ENCODE data around the gene LAMTOR4. TPM values are rescaled to one million over a fixed set of nuclear protein-coding genes. Genes with fewer than 3 reads are reported as not detected.
"Not testable (repeated sequence)": the region's sequence is repeated elsewhere in the genome, so short reads cannot be mapped to it uniquely, and the experiment has no call there.

LAMTOR4 gene
- total RNA-seq, 1 donor from 2014 or later = 133 TPM

- Mint-ChIP-seq H3K27me3 (ENCODE audit: insufficient read depth) (peaks cover 36% of the 10 kb centered on the region), H3K9me3 (no peaks in the 10 kb centered on the region), H3K27ac (no peak overlapping the region), H3K4me1 (ENCODE audit: low read depth) (peaks cover 67% of the 10 kb centered on the region), H3K4me3 (peak overlapping the region; percentile 76), H3K36me3 (ENCODE audit: low read depth) (peaks cover 2% of the 10 kb centered on the region)
- intact Hi-C loops (cut with micrococcal nuclease) = no loop called here
- DNase-seq (ENCODE audit: low spot score) = no peak
Observed at GRCh38 chr7:100171087-100171681, 22.5 kb downstream of the LAMTOR4 start.

- Mint-ChIP-seq H3K4me1 (ENCODE audit: low read depth) (peaks cover 67% of the 10 kb centered on the region), H3K36me3 (ENCODE audit: low read depth) (peaks cover 2% of the 10 kb centered on the region), H3K27ac (no peak overlapping the region), H3K4me3 (peak overlapping the region; percentile 71), H3K9me3 (no peaks in the 10 kb centered on the region), H3K27me3 (ENCODE audit: insufficient read depth) (peaks cover 35% of the 10 kb centered on the region)
- intact Hi-C loops (cut with micrococcal nuclease) = no loop called here
- no peak for DNase-seq (ENCODE audit: low spot score)
Observed at GRCh38 chr7:100171840-100172239, 23.1 kb downstream of the LAMTOR4 start.

- H3K36me3 Mint-ChIP-seq (ENCODE audit: low read depth) = peaks cover 2% of the 10 kb centered on the region
- H3K27ac Mint-ChIP-seq = no peak overlapping the region
- H3K4me3 Mint-ChIP-seq = no peak overlapping the region
- intact Hi-C loops (cut with micrococcal nuclease) = no loop called here
- peaks cover 29% of the 10 kb centered on the region for H3K27me3 Mint-ChIP-seq (ENCODE audit: insufficient read depth)
- H3K9me3 Mint-ChIP-seq = no peaks in the 10 kb centered on the region
- peaks cover 47% of the 10 kb centered on the region for H3K4me1 Mint-ChIP-seq (ENCODE audit: low read depth)
- no peak for DNase-seq (ENCODE audit: low spot score)
Observed at GRCh38 chr7:100173806-100174495, 25.2 kb downstream of the LAMTOR4 start.

- peaks cover 40% of the 10 kb centered on the region for H3K4me1 Mint-ChIP-seq (ENCODE audit: low read depth)
- no peak overlapping the region for H3K4me3 Mint-ChIP-seq
- intact Hi-C loops (cut with micrococcal nuclease) = no loop called here
- no peaks in the 10 kb centered on the region for H3K9me3 Mint-ChIP-seq
- H3K36me3 Mint-ChIP-seq (ENCODE audit: low read depth) = peaks cover 2% of the 10 kb centered on the region
- no peak overlapping the region for H3K27ac Mint-ChIP-seq
- DNase-seq (ENCODE audit: low spot score) = no peak
- peaks cover 27% of the 10 kb centered on the region for H3K27me3 Mint-ChIP-seq (ENCODE audit: insufficient read depth)
Observed at GRCh38 chr7:100174582-100174981, 25.9 kb downstream of the LAMTOR4 start.

GRCh38 chr7:100175296-100175935, 26.7 kb downstream of the LAMTOR4 start:
- no peak overlapping the region for H3K27ac Mint-ChIP-seq
- peak overlapping the region; percentile 71 for H3K4me3 Mint-ChIP-seq
- peaks cover 25% of the 10 kb centered on the region for H3K27me3 Mint-ChIP-seq (ENCODE audit: insufficient read depth)
- intact Hi-C loops (cut with micrococcal nuclease) = no loop called here
- H3K9me3 Mint-ChIP-seq = no peaks in the 10 kb centered on the region
- DNase-seq (ENCODE audit: low spot score) = no peak
- H3K36me3 Mint-ChIP-seq (ENCODE audit: low read depth) = peaks cover 2% of the 10 kb centered on the region
- H3K4me1 Mint-ChIP-seq (ENCODE audit: low read depth) = peaks cover 37% of the 10 kb centered on the region

GRCh38 chr7:100176096-100177044, 27.7 kb downstream of the LAMTOR4 start:
- Mint-ChIP-seq H3K4me3 (peak overlapping the region; percentile 82), H3K4me1 (ENCODE audit: low read depth) (peaks cover 41% of the 10 kb centered on the region), H3K9me3 (no peaks in the 10 kb centered on the region), H3K27me3 (ENCODE audit: insufficient read depth) (peaks cover 19% of the 10 kb centered on the region), H3K27ac (no peak overlapping the region), H3K36me3 (ENCODE audit: low read depth) (peaks cover 2% of the 10 kb centered on the region)
- intact Hi-C loops (cut with micrococcal nuclease) = loop anchor here (1.0 kb wide), 7 partner anchors 8 to 253 kb away; partner anchors contain the start of genes GAL3ST4, LAMTOR4, MEPCE and TRAPPC14
- no peak for DNase-seq (ENCODE audit: low spot score)

- peak within 1 kb of the TSS; percentile 82 for H3K4me3 Mint-ChIP-seq
- peak within 1 kb of the TSS; percentile 83 for H3K27ac Mint-ChIP-seq
- peaks cover 46% of the 10 kb centered on the region for H3K4me1 Mint-ChIP-seq (ENCODE audit: low read depth)
- intact Hi-C loops (cut with micrococcal nuclease) = loop anchor here (1.0 kb wide), 7 partner anchors 9 to 252 kb away; partner anchors contain the start of genes GAL3ST4, LAMTOR4, MEPCE and TRAPPC14
- no peaks in the 10 kb centered on the region for H3K36me3 Mint-ChIP-seq (ENCODE audit: low read depth)
- no peaks in the 10 kb centered on the region for H3K9me3 Mint-ChIP-seq
- H3K27me3 Mint-ChIP-seq (ENCODE audit: insufficient read depth) = peaks cover 15% of the 10 kb centered on the region
- peak; percentile 97 for DNase-seq (ENCODE audit: low spot score)
Observed at GRCh38 chr7:100177045-100178001, 28.6 kb downstream of the LAMTOR4 start, which contains the start of the genes GPC2 and STAG3. GPC2 (minus strand) TSS chr7:100177381; CDS start chr7:100177199, 182 bp downstream. STAG3 (plus strand) TSS chr7:100177918; CDS start chr7:100180557, 2,639 bp downstream.

GRCh38 chr7:100180084-100180483, 31.4 kb downstream of the LAMTOR4 start:
- not testable (repeated sequence) for H3K27me3 Mint-ChIP-seq (ENCODE audit: insufficient read depth); H3K36me3 Mint-ChIP-seq (ENCODE audit: low read depth); DNase-seq (ENCODE audit: low spot score); H3K9me3 Mint-ChIP-seq
- peaks cover 46% of the 10 kb centered on the region for H3K4me1 Mint-ChIP-seq (ENCODE audit: low read depth)
- peak overlapping the region; percentile 69 for H3K27ac Mint-ChIP-seq
- intact Hi-C loops (cut with micrococcal nuclease) = loop anchor here (1.0 kb wide), 1 partner anchor 31 kb away; no protein-coding TSS in a partner anchor
- H3K4me3 Mint-ChIP-seq = peak overlapping the region; percentile 31

GRCh38 chr7:100182616-100183015, 33.9 kb downstream of the LAMTOR4 start:
- intact Hi-C loops (cut with micrococcal nuclease); H3K9me3 Mint-ChIP-seq; H3K4me3 Mint-ChIP-seq; H3K36me3 Mint-ChIP-seq (ENCODE audit: low read depth); DNase-seq (ENCODE audit: low spot score); H3K27me3 Mint-ChIP-seq (ENCODE audit: insufficient read depth): not testable (repeated sequence)
- H3K4me1 Mint-ChIP-seq (ENCODE audit: low read depth) = peaks cover 32% of the 10 kb centered on the region
- H3K27ac Mint-ChIP-seq = peak overlapping the region; percentile 32

- H3K27ac Mint-ChIP-seq; H3K36me3 Mint-ChIP-seq (ENCODE audit: low read depth); intact Hi-C loops (cut with micrococcal nuclease); H3K4me3 Mint-ChIP-seq; DNase-seq (ENCODE audit: low spot score); H3K27me3 Mint-ChIP-seq (ENCODE audit: insufficient read depth); H3K9me3 Mint-ChIP-seq: not testable (repeated sequence)
- H3K4me1 Mint-ChIP-seq (ENCODE audit: low read depth) = peaks cover 32% of the 10 kb centered on the region
Observed at GRCh38 chr7:100183090-100183489, 34.4 kb downstream of the LAMTOR4 start.

GRCh38 chr7:100185726-100186125, 37.0 kb downstream of the LAMTOR4 start:
- Mint-ChIP-seq H3K27ac (no peak overlapping the region), H3K4me3 (no peak overlapping the region), H3K27me3 (ENCODE audit: insufficient read depth) (no peaks in the 10 kb centered on the region), H3K4me1 (ENCODE audit: low read depth) (peaks cover 39% of the 10 kb centered on the region), H3K36me3 (ENCODE audit: low read depth) (peaks cover 7% of the 10 kb centered on the region), H3K9me3 (no peaks in the 10 kb centered on the region)
- intact Hi-C loops (cut with micrococcal nuclease) = no loop called here
- no peak for DNase-seq (ENCODE audit: low spot score)
